NK-92 treated with Interleukin-12 subunit alpha and Interleukin-12 subunit beta, amount 100 ng/mL, for 24 hours (cell line): ENCODE measurements around the gene KRTAP3-1.

Source experiments
- DNase-seq: peaks from one replicate; lab custom pipeline; 2025; lab: John Stamatoyannopoulos, UW

KRTAP3-1 gene

GRCh38 chr17:40978575-40979151 lies 30.3 kb downstream of the KRTAP3-1 start:
- DNase-seq: no peak

- no peak for DNase-seq
Observed at GRCh38 chr17:40975516-40975915, 33.4 kb downstream of the KRTAP3-1 start.

- no peak for DNase-seq
Observed at GRCh38 chr17:40974366-40974765, 34.6 kb downstream of the KRTAP3-1 start.

GRCh38 chr17:40967582-40967981 lies 41.3 kb downstream of the KRTAP3-1 start:
- DNase-seq: no peak

GRCh38 chr17:40966848-40967247 lies 42.1 kb downstream of the KRTAP3-1 start, which contains the start of gene KRT39:
Gene KRT39 (minus strand): TSS chr17:40966948. CDS start chr17:40966856, 92 bp downstream.
- DNase-seq: no peak

GRCh38 chr17:40963838-40964237 lies 45.1 kb downstream of the KRTAP3-1 start:
- DNase-seq: no peak

- no peak for DNase-seq
Observed at GRCh38 chr17:40962059-40962561, 46.8 kb downstream of the KRTAP3-1 start.

GRCh38 chr17:40961591-40961990 lies 47.3 kb downstream of the KRTAP3-1 start:
- no peak for DNase-seq

- DNase-seq: no peak
Observed at GRCh38 chr17:40960144-40960543, 48.8 kb downstream of the KRTAP3-1 start.
